Measurements from ENCODE around the gene ZNF416.

The ZNF416 gene

DNA sequence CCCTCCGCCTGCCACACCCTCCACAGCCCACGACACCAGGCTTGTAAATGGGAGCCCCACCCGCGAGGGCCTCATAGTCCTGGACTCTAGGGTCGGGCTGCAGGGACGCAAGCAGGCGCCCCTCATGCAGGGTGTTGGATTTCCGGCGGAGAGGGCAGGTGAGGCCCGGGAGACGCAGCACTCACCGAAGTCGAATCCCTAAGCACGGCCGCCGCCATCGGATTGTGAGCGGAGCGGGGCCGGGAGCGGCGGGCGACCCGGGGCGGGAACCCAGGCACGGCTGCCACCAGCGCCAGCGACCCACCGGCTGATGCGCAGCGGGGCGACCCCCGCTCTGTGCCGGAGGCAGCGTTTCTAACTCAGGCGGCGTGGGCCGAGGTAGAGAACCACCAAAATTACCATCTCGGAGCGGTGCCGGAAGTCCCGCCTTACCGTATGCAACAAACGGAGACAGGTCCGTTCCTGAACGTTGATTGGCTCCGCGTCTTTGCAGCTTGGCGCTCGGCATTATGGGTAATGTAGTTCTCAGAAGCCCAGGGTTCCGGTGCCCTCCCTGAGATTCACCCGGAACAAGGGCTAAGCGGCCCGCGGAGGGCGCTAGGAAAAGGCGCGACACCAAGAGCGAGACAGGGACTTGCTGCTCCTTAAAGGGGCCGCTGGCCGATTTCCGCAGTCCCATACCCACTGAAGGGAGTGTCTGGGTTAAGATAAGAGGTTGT, at the start of gene ZNF416:
TSS of gene ZNF416 (minus strand) at position 425 of the 719 bp plus-strand sequence. CDS start at position 218, 207 bp downstream.
- DNase-seq = peak; percentile 98

DNA sequence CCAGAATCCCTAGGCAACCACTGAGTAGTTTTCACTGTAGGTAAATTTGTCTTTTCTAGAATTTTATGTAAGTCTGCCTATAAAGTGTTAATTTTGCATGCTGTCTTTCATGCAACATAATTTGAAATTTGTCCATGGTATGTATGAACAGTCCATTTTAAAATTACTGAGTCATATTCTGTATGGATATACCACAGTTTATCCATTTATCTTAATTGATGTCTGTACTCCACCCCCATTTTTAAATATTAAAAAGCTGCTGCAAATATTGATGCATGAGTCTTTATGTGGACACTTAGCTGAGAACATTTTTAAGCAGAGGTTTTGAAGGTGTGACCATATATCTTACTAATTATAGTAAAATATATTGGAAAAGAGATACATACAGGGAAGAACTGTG, 44.4 kb upstream of the ZNF416 start:
- no peak for DNase-seq

DNA sequence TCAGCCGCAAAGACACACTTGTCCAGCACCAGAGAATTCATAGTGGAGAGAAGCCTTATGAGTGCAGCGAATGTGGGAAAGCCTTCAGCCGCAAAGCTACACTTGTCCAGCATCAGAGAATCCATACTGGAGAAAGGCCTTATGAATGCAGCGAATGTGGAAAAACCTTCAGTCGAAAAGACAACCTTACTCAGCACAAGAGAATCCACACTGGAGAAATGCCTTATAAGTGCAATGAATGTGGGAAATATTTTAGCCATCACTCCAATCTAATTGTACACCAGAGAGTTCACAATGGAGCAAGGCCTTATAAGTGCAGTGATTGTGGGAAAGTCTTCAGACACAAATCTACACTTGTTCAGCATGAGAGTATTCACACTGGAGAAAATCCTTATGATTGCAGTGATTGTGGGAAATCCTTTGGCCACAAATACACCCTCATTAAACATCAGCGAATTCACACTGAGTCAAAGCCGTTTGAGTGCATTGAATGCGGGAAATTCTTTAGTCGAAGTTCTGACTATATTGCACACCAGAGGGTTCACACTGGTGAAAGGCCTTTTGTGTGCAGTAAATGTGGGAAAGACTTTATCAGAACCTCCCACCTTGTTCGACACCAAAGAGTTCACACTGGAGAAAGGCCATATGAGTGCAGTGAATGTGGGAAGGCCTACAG, 42.1 kb upstream of the ZNF416 start:
- DNase-seq = no peak

DNA sequence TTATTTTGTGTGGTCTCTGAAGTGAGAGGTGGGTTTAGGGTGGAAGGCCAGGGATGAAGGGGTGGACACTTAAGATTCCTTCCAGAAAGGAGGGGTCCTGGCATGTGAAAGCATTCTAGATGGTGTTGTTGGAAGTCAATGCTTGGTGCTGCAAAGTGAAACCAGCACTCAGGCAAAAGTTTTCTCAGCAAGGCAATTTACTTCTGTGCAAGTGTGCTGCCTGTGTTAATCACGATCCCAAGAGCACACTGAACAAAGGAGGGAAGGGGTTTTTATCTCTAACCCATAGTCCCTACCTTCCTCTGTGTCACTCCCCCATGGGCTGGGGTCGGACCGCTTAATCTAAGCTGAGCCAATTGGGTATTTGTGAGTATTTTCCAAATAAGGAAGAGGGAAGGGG, 36.6 kb upstream of the ZNF416 start:
- no peak for DNase-seq

DNA sequence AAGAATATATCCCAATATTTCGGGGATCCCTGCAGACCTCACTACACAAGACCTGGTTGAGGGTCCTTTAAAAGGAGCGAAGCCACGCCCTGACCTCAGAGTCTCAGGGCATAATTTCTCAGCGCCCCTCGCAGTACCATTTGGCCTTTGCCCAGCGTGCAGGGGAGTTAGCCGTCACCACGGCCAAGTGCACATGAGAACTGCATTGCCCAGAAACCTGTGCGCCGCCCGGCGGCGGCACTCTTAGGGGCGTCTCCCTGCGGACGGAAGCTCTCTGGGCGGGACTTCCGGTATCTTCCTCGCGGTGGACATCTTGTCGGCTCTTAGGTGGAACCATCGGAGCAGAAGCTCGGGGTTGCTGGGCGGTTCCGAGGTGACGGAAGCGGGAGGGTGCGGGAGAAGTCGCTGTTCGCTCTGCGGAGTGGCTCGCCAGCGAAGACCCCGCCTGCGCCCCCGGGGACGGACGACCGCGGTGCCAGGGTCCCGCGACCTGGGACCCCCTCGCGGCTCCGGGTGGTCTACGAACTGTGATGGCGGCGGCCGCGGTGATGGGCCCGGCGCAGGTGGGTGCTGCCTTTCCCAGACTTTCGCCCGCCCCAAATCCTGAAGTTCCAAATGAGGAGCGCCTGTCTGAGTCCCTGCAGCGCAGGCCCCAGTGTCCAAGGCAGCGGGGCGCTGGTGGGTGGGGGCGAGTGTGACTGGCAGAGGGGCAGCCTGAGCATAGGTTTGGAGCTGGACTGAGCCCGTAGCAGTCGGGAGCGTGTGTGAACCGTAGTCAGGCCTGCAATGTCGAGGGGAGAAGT, 35.4 kb upstream of the ZNF416 start, which contains the start of gene ZNF134:
TSS of gene ZNF134 (plus strand) at position 302 of the 803 bp plus-strand sequence. CDS start 5,227 bp downstream, outside the sequence.
- DNase-seq = peak; percentile 95

DNA sequence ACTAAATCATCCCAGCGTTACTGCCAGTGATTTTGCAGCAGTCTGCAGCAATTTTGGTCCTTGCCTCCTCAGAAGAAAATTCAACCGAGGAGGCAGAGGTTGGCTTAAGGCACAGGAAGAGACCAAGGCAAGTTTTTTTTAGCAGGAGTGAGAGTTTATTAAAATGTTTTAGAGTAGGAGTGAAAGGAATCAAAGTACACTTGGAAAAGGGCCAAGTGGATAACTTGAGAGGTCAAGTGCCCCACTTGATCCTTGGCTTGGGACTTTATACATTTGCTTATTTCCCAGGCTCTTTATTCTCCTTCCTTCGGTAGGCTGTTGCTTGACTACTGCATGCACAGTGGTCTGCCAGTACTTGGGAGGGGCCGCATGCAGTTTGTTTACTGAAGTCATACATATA, 32.4 kb upstream of the ZNF416 start:
- no peak for DNase-seq

DNA sequence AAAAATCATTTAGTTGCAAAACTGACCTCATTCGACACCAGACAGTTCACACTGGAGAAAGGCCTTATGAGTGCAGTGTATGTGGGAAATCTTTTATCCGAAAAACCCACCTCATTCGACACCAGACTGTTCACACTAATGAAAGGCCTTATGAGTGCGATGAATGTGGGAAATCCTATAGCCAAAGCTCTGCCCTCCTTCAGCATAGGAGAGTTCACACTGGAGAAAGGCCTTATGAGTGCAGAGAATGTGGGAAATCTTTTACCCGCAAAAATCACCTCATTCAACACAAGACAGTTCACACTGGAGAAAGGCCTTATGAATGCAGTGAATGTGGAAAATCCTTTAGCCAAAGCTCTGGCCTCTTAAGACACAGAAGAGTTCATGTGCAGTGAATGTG, 28.2 kb upstream of the ZNF416 start:
- no peak for DNase-seq

DNA sequence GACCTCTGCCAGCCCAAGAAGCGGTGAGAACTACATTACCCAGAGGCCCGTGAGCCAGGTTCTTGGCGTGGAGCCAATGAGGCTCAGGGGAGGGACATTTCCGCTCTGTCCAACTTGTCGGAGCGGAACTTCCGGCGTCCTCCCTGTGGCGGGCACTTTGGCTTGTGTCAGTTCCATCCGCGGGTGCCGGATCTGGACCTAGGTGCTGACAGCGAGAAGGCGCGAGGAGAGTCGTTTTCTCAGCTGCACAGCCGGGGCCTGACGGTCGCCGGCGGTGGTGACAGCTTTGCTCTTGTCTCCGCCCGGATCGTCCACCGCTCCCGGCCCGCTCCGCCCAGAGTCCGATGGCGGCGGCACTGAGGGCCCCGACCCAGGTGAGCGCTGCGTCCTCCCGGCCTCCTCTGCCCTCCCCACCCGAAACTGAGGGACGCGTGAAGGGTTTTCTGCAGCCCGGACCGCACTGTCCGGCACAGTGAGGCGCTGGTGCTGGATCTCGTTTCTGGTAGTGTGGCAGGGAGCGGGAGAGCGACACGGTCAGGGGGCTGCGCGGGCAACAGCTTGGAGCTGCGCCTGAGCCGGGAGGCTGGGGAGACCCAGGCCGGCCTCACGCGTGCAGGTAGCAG, 21.2 kb upstream of the ZNF416 start, which contains the start of gene ZNF530:
TSS of gene ZNF530 (plus strand) at position 125 of the 623 bp plus-strand sequence. CDS start 4,461 bp downstream, outside the sequence.
- DNase-seq = peak; percentile 92

DNA sequence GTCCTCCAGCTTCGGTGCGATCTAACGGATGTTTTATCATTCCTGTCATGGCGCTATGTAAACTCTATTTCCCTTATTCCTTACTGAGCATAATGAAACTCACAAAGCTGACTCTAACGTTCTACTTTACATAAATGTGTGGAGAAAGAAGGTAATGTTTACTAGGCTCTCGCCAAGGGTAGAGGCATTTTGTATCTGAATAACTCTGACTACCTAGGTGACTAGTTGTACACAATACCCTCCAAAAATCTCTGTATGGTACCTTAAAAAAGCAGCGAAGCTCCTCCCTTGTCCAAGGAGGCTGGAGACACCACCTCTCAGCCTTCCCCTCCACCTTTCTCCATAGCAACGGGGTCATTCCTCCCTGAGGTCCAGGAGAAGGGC, 20.7 kb upstream of the ZNF416 start:
- DNase-seq = no peak

DNA sequence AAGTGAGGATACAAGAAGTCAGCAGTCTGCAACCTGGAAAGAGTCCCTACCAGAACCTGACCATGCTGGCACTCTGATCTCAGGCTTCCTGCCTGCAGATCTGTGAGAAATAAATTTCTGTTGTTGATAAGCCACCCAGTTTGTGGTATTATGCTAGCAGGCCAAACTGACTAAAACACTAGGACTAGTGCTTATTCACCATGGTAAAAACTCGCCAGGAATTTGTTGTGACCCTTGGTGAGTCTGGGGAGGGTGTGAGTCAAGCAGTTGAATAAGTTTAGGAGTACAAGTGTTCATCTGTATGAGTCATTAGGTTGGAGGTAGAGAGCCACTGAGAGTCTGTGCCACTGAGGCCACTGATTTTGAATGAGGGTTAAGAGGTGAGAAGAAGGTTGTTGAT, 8.8 kb upstream of the ZNF416 start:
- DNase-seq = no peak

DNA sequence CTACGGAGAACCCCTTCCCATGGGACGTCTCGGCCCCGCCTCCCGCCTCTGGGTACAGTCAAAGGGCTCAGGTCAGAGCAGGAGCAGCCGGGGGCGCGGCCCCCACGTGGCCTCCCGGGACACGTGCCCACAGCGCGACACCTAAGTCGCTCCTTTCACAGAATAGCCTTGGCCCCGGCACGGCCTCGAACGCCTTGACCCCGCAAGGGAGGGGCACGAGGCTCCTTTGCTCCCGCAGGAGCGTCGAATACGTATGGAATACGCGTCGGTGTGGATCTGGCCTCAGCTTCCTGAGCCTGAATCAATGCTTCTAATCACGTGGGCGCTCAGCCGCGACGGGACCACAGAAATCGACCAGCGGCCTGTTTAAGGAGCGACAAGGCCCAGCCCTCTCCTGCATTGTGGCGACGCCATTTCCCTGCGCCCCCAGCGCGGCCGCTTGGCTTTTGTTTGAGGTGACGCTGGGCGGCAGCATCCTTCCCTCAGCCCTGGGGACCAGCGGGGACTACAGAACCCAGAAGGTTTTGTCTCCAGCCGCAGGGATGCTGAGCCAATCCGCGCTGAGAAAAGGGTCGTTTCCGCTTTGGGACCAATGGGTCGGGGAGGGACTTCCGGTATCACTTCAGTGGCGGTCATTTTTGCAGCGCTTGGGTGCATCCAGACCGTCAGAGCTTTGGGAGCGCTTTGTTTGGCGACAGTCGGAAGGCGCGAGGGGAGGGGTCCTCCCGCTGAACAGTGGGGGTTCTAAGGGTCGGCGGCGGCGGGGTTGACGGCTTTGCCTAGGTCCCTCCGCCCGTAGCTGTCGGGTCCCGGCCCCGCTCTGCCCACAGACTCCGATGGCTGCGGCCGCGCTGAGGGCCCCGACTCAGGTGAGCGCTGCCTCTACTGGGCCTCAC, 5.1 kb upstream of the ZNF416 start, which contains the start of gene ZIK1:
TSS of gene ZIK1 (plus strand) at position 625 of the 896 bp plus-strand sequence. CDS start at position 837, 212 bp downstream.
- DNase-seq = peak; percentile 98

DNA sequence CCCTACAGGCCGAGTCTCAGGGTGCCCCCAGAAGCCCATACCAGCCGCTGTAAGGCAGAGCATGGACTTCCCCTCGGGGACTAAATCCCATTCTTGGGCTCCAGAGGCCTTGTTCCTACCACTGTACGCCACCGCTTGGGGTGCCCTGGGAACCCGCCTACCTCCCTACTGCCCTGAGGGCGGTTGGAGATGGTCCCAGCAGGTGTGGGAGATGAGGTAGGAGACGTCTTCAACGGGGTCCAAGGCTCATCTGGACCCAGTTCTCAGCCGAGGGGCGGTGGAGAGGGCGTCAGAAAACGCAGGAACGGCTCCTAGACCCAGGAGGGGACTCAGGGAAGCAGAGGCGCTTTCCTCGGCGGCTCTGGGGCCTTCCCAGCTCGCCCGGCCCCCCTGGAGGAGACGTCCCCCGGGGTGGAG, 4.4 kb upstream of the ZNF416 start:
- DNase-seq = no peak

DNA sequence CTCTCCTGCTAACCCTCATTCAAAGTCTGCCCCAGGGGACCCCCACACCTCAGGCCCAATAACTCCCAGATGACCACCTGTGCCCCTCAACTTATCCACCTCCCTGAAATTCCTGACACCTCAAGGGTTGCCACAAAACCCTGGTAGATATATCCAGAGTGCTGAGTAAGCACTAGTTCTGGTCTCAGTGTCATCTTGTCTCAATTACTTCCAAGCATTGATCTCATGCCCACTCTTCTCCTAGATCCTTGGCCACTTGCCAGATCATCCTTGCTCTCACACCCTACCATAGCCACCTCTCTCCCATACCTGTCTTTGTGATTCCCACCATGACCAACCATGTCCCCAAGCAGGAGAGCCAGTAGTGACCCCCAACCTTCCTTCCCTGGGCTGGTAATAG, 2.0 kb downstream of the ZNF416 start:
- no peak for DNase-seq

DNA sequence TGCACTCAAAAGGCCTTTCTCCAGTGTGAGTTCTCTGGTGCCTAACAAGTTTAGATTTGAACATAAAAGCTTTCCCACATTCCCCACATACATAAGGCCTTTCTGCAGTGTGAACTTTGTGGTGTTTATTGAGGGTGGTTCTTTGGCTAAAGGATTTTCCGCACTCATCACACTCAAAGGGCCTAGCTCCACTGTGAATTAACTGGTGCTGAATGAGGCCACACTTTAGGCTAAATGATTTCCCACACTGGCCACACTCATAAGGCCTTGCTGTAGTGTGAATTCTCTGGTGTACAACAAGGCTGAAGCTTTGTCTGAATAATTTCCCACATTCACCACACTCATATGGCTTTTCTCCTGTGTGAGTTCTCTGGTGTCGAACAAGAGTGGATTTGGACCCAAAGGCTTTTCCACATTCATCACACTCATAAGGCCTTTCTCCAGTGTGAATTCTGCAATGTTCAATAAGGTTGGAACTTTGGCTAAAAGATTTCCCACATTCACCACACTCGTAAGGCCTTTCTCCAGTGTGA, 6.2 kb downstream of the ZNF416 start:
- no peak for DNase-seq

DNA sequence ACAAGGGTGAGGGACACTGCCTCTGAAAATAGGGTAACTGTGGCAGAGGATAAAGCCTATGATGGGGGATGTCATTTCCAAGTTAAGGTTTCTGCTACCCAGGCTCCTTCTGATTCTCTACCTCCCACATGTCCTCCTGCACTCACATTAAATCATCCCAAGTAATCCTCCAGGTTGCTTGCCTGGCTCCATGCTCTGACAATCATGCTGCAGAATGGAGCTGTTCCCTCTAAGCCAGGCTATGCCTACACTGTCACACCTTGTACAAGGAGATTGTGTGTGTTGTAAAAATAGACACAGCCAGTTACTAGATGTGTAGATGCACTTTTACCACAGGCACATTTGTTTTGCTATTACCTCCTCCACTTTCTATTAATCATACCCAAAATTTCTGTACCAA, 8.0 kb downstream of the ZNF416 start:
- DNase-seq = no peak

DNA sequence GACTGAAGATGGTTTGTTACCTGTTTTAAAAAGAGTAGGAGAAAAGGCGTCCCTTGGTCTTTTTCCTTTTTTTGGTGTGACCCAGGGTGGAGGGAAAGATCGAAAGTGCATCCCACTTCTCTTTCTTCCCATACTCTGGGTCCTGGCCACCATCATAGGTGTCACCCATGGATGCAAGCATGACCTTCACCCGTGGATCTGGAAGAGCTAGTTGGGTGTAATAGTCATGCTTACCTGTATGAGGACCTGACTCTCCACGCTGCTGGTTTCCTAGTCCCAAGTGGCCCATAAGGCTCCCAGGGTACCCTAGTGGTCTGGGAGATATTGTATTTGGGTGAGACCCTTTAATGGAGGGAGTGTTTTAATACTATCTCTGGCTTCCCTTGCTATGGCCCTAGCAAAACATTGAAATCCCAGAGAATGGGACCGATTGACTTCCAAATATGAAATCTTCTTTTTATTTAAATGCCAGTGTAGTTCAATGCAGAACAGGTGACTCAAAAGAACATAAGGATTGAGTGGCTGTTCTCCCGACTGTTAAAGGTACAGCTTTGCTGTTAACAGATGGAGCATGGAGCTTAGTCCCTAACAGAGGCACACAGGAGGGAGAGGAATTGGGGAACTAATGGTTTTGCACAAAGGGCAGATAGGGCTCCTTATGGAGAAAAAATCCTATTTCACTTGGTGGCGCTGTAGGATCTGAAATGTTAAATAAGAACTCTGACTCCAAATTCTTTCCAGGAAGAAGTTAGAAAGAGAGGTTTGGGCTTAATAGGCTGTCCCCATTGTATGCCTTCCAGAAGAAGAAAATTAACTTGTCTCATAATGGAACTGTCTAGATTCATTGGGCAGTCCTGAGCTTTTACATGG, 12.1 kb downstream of the ZNF416 start:
- peak; percentile 2 for DNase-seq

DNA sequence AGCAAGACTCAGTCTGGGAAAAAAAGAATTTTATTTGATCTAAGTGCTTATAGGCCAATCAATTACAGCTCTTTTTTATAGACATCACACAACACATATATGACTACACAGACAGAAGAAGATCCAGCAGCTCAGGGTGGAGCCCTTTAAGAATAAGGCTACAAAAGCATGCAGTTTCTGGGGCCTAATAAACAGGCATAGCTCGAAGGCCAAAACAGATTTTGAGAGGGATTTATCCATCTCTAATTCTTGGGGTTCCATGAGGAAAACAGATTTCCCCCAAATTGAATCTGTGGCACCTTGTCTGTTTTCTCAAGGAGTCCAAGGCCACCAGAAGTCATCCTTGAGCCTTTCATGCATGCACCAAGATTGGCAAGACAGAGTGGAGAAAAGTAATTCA, 15.2 kb downstream of the ZNF416 start:
- no peak for DNase-seq

DNA sequence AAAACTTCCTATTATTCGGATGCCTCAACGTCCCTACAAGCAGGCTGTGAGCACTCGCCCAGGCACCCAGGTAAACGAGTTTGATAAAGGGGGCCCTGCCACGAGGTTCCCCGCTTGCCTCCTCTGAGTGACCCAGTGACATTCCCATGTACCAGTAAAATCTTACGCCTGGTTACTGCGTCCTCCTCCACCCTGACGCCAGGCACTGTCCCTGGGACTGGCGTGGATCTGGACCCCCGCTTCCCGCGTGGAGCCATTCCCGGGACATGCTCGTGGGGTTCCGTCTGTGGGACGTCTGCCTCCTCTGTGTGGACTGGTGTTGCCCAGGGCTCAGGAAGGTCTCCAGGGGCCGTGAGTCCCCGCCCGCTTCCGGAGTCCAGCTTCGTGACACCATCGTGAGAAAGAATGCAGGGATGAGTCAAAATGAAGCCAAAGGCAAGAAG, 18.6 kb downstream of the ZNF416 start:
- DNase-seq = no peak

DNA sequence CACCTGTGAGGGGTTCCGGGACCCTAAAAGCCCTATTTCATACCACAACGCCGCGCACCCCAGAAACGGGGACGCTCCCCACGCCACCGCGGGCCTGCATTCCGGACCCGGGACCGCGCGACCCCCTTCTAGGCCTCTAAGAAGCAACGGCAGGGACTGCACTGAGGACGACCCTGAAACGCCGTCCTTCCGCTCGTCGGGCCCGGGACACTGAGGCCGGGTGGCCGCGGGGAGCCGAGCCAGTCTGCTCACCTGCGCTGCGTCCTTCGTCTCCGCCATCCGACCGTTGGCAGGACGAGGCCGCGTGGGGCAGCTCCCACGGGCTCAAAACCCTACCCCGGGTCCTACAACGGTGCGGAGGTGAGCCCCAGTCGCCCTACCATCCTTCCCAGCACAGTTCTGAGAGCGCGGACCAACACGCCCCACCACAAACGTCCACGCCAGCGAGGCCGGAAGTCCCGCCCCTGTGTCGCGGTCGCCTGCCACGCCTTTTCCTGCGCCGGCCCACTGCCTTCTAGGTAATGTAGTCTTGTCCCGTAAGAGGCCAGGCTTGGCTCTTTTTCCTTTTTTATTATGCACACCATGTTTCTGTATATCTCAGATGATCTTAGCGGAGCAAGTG, 19.2 kb downstream of the ZNF416 start, which contains the start of gene ZNF550:
TSS of gene ZNF550 (minus strand) at position 460 of the 622 bp plus-strand sequence. CDS start at position 279, 181 bp downstream.
- peak; percentile 85 for DNase-seq

DNA sequence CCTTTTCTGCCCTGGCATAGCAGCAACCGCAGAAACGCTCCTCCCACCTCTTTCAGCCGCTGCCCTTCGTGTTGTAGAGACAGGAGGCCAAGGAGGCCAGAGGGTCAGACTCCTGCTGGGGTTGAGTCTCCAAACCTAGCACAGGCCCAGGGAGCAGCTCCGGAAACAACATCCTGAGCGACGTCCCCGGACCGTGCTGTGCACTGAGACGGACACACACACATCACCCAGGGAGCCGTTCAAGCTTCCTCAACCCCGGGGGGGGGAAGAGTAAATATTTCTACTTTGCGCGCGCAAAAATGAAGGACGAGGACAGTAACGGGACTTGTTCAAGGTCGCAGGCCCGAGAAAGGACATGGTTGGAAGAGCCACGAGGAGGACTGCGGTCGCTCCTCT, 19.7 kb downstream of the ZNF416 start:
- peak; percentile 37 for DNase-seq

Data from NCI-H146 (cell line).